Stimulated activated CD4-positive, alpha-beta T cell treated with anti-CD3 and anti-CD28 coated beads, Interleukin-4, amount 100 ng/mL, for 48 hours (primary cell): ENCODE measurements around the gene MTOR.

ENCODE experiments used
- DNase-seq, 2 donors: peaks; one replicate each; pipeline ENCODE4 v3.0.0-alpha.2; 2020; ENCODE audit warnings: low read depth in 2 of 2

The MTOR gene

GRCh38 chr1:11216074-11216473, 46.3 kb downstream of the MTOR start:
- DNase-seq, result no peak

DNA sequence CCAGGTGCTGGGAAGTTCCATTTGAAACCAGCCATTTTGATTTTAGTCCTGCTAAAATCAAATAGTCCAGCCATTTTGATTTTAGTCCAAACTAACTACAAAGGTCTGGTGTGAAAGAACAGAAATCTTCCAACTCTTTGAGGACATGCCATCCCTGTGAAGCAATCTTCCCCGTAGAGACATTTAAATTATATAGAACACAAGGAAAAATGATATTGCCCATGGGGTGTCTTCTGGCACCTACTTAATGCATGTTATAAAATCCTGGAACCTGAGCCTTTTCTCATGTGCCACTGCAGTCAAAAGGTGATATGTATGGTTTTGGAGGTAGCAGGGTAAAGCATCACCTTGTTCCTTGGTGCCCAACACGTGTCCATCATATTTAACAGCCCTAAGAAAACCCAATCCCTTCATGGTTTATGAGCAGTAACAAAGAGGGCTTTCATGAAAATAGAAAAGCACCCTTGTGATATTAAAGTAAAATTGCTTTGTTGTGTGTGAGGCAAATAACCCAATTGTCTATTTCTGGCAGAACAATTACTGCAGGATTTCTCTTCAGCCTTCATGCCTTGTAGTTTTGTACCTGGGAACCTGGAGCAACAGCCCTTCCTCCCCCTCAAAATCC, 46.9 kb downstream of the MTOR start:
- no peak for DNase-seq

DNA sequence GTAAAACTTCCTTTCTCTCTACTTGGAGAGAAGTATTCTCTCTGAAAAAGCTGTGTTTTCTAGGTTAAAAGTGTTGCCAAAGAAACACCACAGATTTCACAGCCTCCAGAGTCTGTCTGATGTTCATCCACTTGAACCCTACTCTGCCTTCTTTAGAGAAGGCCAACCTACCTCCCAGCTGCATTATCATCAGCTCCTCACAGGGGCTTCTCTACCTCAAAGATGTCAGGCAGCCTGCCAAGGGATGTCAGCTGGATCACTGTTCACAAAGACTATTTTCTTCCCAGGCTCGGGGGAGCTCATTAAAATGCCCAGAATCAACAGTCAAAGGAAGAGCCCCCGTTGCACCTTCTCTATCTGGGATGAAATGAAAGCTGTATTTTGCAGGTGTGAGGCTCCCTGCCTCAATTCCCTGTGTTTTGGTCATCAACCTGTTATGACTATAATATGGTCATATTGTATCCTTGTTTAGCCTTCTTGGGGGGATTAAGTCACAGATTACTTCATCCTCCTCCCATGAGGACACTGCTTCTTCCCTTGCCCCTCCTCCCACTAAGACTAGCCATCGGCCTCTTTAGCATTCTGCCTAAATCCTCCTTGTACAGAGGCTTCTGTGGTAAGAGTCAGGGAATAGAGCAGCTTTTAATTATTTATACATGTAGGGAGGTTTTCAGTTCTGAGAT, 47.5 kb downstream of the MTOR start:
- DNase-seq, result no peak

DNA sequence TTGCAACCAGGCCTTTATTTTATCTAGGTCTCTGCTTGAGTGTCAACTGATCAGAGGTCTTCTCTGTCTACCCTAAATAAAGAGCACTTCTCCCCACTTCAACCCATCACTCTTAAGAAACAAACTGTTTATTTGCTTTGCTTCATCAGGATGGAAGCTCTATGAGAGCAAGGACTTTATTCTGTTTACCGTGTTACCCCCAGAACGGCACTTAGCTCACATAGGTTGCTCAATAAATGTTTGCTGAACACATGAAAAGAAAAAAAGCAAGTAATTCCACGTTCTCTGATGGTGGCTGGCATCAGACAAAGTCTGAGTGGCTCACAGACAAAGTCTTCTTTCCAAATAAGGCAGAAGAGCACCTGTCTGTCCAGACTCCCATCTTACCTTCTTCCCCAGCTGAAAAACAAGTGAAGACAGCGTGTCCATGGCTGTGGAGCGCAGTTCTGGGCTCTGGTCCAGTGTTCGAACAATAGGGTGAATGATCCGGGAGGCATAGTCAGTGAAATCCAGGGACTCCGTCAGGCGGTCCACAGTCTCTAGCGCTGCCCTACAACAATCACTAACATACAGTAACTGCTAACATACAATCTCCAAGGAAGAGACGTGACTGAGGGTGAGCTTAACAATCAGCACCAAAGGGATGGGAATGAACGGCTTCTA, 50.3 kb downstream of the MTOR start:
- no peak for DNase-seq

- DNase-seq, result no peak
Observed at GRCh38 chr1:11211461-11211860, 50.9 kb downstream of the MTOR start.

- no peak for DNase-seq
Observed at GRCh38 chr1:11207898-11208611, 54.3 kb downstream of the MTOR start.

- no peak for DNase-seq
Observed at GRCh38 chr1:11204396-11205190, 57.8 kb downstream of the MTOR start.

DNA sequence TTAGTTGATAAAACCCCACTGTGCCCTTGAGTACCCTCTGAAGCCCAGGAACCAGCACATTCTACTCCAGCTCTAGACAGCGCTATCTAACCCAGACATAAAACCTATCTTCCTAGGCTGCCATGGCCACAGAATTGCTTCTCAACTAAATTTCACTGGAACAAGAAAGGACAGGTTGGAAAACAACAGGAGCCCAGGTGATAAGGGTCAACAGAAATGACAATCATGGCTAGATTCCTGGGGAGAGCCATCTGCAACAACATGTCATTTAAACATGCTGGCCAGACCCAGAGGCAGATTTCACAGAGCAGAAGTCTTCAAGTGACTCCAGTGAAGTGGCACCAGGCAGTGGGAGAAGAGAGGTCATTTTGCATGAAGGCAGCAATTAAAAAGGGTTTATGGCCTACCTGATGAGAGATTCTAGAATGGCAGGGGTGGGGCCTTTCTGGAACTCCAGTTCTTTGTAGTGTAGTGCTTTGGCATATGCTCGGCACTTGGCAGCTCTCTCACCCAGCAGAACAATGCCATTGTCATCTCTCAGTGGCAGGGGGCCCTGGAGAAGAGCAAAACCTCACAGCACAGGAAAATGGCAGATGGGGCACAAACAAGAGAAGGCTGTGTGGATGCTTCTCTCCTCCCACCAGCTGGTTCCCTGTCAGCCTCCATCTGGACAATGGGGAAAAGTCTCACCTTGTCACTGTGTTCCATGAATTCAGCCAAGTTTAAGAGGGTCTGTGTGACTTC, 63.3 kb downstream of the MTOR start:
- DNase-seq, result no peak

DNA sequence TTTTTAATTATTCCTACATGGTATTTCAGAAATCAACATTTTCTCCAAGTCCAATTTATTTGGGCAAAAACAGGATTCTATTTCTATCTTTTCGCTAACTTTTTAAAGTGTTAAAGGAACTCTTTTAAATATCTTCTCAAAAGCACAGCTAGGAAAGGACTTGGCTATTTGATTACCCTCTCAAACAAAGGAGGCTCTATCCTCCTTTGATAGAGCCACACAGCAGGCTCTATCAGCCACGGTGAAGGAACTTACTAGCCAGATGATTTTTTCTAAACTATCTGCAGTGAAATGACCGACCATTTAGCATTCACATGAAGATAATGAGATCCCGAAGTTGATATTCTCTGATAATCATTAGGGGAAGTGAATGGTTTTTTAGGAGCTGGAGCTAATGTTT, 64.1 kb downstream of the MTOR start:
- no peak for DNase-seq

GRCh38 chr1:11197359-11197758, 65.0 kb downstream of the MTOR start:
- DNase-seq, result no peak

DNA sequence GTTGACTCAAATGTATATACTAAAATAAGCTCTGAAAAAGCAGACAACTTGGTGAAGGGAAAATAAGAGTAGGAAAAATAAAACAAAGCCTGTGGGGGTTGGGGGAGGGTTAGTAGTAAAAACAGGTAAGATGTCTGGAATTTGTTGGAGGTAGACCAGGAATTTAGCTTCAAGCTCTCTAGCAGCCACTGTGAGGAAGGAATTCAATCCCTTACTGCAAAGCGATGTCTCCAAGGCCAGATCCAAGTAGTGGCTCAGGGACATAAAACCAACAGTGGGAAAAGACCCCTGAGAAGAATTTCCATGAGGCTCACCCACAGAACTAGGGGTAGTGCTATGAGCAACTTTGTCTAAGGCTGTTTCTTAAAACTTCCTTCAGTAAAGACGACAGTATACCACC, 65.4 kb downstream of the MTOR start:
- no peak for DNase-seq

DNA sequence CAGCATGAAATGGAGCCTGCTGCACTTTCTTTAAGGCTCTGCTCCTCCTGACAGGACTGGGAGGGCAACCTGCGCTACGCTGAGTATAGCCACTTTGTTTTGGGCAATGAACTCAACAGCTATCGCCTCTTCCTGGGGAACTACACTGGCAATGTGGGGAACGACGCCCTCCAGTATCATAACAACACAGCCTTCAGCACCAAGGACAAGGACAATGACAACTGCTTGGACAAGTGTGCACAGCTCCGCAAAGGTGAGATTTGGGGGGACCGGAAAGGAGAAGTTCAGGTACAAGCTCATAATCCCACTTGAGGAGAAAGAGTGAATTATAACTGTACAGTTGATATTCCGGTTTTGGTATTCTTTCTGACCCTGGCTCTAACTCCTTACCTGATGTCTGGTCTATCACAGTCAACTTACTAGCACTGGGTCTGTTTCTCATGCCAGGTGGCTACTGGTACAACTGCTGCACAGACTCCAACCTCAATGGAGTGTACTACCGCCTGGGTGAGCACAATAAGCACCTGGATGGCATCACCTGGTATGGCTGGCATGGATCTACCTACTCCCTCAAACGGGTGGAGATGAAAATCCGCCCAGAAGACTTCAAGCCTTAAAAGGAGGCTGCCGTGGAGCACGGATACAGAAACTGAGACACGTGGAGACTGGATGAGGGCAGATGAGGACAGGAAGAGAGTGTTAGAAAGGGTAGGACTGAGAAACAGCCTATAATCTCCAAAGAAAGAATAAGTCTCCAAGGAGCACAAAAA, 67.8 kb downstream of the MTOR start:
- no peak for DNase-seq

GRCh38 chr1:11193376-11193775, 69.0 kb downstream of the MTOR start:
- no peak for DNase-seq

- DNase-seq, result no peak
Observed at GRCh38 chr1:11188858-11189451, 73.4 kb downstream of the MTOR start, which contains the start of gene ANGPTL7. Gene ANGPTL7 (plus strand): TSS chr1:11189355. CDS start chr1:11189580, 225 bp downstream.

- DNase-seq, result no peak
Observed at GRCh38 chr1:11188381-11188780, 74.0 kb downstream of the MTOR start.

DNA sequence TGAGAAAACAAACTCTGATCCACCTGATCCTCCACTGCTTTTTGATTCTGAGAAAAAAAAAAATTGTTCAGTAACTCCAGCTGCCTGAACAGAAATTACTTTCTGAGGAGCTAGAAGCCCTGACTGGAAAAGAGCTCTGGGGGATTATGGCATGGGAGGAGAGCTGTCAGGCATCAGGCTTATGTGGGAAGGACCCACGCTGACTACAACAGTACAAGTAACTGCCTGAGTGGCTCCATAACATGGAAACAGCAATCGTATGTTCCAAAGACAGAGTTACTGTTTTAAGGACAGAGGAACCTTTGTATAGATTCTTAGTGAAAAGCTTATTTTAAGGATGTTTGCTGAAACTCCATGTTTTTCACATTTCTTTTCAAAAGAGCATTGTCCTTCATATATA, 74.4 kb downstream of the MTOR start:
- no peak for DNase-seq

- no peak for DNase-seq
Observed at GRCh38 chr1:11187494-11187893, 74.9 kb downstream of the MTOR start.

DNA sequence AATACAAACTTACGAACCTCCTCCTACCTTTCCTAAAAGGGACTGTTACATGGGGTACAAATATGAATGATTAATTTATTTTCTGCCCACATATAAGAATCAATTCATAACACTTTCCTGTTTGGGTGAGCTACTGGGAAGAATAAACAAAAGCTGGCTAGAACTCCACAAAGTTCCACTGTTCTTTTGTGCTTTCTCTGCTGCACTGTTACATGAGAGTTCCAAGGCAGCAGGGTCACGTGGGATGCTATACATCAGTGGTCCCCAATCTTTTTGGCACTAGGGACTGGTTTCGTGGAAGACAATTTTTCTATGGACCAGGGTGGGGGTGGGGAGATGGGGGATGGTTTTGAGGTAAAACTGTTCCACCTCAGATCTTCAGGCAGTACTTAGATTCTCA, 75.4 kb downstream of the MTOR start:
- no peak for DNase-seq

DNA sequence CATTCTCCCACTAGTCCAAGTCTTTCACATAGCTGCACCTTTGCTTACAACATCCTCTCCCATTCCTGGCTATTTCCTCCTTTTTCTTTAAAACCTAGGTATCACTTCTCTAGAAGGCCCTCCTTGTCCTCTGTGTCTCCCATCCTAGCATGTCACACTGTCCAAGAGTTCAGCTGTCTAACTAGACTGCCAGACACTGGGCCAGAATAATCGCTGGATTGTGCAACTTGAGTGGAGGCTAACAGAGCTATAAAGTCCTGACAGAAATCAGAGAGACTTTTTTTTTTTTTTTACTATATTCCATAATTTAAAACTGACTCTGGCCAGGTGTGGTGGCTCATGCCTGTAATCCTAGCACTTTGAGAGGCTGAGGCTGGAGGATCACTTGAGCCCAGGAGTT, 77.4 kb downstream of the MTOR start:
- DNase-seq, result no peak

- DNase-seq, result no peak
Observed at GRCh38 chr1:11182884-11183283, 79.5 kb downstream of the MTOR start.
